ENCODE results near the gene P2RY6. TPM values are rescaled to one million over a fixed set of nuclear protein-coding genes. Genes with fewer than 3 reads are reported as not detected.

The P2RY6 gene
- total RNA-seq, 1 experiment from 2014 or later, result 0.15 TPM

- H3K4me3 ChIP-seq (replicated peaks in 1 of 2; ENCODE audit: low read depth in 1 of 2, low read length in 2 of 2), result no peak overlapping the region
- DNase-seq (ENCODE audit: low read depth, low spot score) (no peak), ATAC-seq (no peak)
- CTCF ChIA-PET, result interaction anchor here (1.6 kb wide), 1 partner anchor 13 kb away, joined by 7 read pairs; no protein-coding TSS in a partner anchor
- no peak overlapping the region for H3K4me2 ChIP-seq (ENCODE audit: low read length)
- no peak overlapping the region for H2AFZ ChIP-seq (ENCODE audit: low read depth, low read length, poor library complexity, severe bottlenecking)
- peaks cover 24 to 31% of the 10 kb centered on the region in 2 experiments for H3K4me1 ChIP-seq (ENCODE audit: control insufficient read depth in 1 of 2, insufficient read depth in 2 of 2, low read length in 2 of 2)
- no peaks in the 10 kb centered on the region for H3K79me2 ChIP-seq (ENCODE audit: insufficient read depth, low read length)
- BruUV-seq (replicated peaks), result no TSS peak
- no peaks in the 10 kb centered on the region for H3K27me3 ChIP-seq (ENCODE audit: insufficient read depth, low read length)
- POLR2A ChIA-PET, result no interaction called here
- no peak for TF ChIP-seq MAX (IDR thresholded peaks at IDR 0.05)
- TF ChIP-seq CTCF (IDR thresholded peaks at IDR 0.05 in 2 of 3, conservative IDR thresholded peaks at IDR 0.05 in 1 of 3; ENCODE audit: borderline replicate concordance in 1 of 3, insufficient read depth in 1 of 3, low read depth in 2 of 3, low read length in 2 of 3), result no peak
- no peak for TF ChIP-seq POLR2AphosphoS5 (IDR thresholded peaks at IDR 0.05; ENCODE audit: low read depth, low read length)
- TF ChIP-seq SRF (IDR thresholded peaks at IDR 0.05; ENCODE audit: low read depth), result no peak
- no peak for TF ChIP-seq YY1 (IDR thresholded peaks at IDR 0.05; ENCODE audit: extremely low read depth, insufficient replicate concordance, low read depth, low read length)
- TF ChIP-seq ATF3 (IDR thresholded peaks at IDR 0.05), result no peak
- no peak for TF ChIP-seq SIN3A (IDR thresholded peaks at IDR 0.05; ENCODE audit: low read depth)
- no peak for TF ChIP-seq TCF7L2 (IDR thresholded peaks at IDR 0.05; ENCODE audit: borderline replicate concordance, extremely low read depth, insufficient read depth, insufficient read length)
- no peak for TF ChIP-seq SP1 (IDR thresholded peaks at IDR 0.05; ENCODE audit: low read depth)
- no peaks in the 10 kb centered on the region for H3K9me2 ChIP-seq (ENCODE audit: insufficient read depth)
- H3K9me3 ChIP-seq (ENCODE audit: control insufficient read depth in 1 of 2, insufficient read depth in 1 of 2, low read depth in 1 of 2, low read length in 2 of 2), result no peaks in the 10 kb centered on the region
- H4K20me1 ChIP-seq (ENCODE audit: insufficient read depth), result no peaks in the 10 kb centered on the region
- H3K9ac ChIP-seq (ENCODE audit: low read length), result no peak overlapping the region
- RAD21 ChIA-PET (ENCODE audit: low non-redundant PET in 1 of 2, low total read pairs in 2 of 2, uncharacterized antibody in 2 of 2, unreplicated experiment in 2 of 2), result no interaction called here
- no peaks in the 10 kb centered on the region for H3K36me3 ChIP-seq (ENCODE audit: control insufficient read depth in 1 of 2, insufficient read depth in 2 of 2, low read length in 2 of 2)
- no peak overlapping the region for H3K27ac ChIP-seq (ENCODE audit: low read depth, low read length)
- intact Hi-C loops (cut with micrococcal nuclease), result no loop called here
Observed at GRCh38 chr11:73223998-73224730, 48.0 kb upstream of the P2RY6 start.

All from HCT116 (cell line).